ENCODE results near the gene DACT3.

DNA sequence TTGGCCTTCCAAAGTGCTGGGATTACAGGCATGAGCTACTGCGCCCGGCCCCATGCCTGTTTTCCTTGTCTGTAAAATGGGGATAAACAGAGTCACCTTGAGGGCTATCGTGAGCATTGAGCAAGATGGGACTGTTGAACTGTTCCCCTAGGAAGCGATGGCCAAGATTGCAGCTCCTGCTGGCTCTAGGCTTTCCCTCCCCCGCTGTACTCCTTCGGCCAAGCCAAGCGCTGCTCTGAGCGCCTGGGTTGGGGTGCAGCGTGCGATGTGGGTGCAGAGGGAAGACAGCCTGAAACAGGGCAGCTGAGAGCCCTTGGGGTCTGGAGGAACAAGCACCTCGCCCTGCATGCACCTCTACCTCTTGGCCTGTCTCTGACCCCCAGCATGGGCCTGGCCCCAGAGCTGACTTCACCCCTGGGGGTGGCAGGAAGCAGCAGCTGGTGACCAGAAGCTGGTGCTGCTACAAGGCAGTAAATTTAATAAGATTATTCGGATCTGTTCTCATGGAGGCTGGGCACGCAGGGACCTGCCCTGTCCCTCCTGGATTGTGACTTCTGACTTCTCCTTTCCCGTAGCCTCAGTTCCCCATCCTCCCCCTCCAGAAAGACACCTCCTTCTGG lies 30.3 kb downstream of the DACT3 start:
- TF ChIP-seq TAF1 (IDR thresholded peaks at IDR 0.05; ENCODE audit: low read depth, low read length), result no peak
- no peak for TF ChIP-seq POLR2AphosphoS5 (IDR thresholded peaks at IDR 0.05; ENCODE audit: low read depth, low read length)
- no peak for TF ChIP-seq POLR2A (IDR thresholded peaks at IDR 0.05; ENCODE audit: low read depth, low read length)
